ENCODE measurements around the gene TOLLIP.

DNA sequence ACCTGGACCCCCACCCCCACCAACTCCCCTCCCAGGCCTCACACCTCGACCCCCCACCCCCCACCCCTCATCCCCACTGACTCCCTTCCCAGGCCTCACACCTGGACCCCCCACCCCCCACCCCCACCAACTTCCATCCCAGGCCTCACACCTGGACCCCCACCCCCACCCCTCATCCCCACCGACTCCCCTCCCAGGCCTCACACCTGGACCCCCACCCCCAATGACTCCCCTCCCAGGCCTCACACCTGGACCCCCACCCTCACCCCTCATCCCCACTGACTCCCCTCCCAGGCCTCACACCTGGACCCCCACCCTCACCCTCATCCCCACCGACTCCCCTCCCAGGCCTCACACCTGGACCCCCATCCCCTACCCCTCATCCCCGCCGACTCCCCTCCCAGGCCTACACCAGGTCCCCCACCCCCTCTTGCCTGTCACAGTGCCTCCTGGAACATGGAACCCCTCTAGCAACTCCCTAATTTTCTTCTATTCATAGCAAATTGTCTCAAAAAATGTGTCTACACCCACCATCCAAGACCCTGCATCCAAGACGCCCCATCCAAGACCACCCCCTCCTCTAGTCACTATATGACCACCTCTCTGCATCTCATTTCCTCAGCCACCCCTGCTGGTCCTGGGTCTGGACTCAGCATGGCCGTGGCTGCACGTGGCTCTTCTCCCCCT lies 43.4 kb upstream of the TOLLIP start:
- TF ChIP-seq, protein P1, sequence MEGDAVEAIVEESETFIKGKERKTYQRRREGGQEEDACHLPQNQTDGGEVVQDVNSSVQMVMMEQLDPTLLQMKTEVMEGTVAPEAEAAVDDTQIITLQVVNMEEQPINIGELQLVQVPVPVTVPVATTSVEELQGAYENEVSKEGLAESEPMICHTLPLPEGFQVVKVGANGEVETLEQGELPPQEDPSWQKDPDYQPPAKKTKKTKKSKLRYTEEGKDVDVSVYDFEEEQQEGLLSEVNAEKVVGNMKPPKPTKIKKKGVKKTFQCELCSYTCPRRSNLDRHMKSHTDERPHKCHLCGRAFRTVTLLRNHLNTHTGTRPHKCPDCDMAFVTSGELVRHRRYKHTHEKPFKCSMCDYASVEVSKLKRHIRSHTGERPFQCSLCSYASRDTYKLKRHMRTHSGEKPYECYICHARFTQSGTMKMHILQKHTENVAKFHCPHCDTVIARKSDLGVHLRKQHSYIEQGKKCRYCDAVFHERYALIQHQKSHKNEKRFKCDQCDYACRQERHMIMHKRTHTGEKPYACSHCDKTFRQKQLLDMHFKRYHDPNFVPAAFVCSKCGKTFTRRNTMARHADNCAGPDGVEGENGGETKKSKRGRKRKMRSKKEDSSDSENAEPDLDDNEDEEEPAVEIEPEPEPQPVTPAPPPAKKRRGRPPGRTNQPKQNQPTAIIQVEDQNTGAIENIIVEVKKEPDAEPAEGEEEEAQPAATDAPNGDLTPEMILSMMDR (IDR thresholded peaks at IDR 0.05; ENCODE audit: low read length) = no peak
- TF ChIP-seq EZH2 (IDR thresholded peaks at IDR 0.05; ENCODE audit: borderline replicate concordance, low read length) = no peak

All from OCI-LY1 (cell line).